ENCODE data around the gene CD302. TPM values are rescaled to one million over a fixed set of nuclear protein-coding genes. Genes with fewer than 3 reads are reported as not detected.
"Not testable (repeated sequence)": the region's sequence is repeated elsewhere in the genome, so short reads cannot be mapped to it uniquely, and the experiment has no call there.

The CD302 gene
- 10 to 100 TPM in 3 of 8 experiments, 1 to 10 TPM in 5; 1.0 to 41.8 (median 4.4) TPM for total RNA-seq

GRCh38 chr2:159797543-159798375, at the start of gene CD302:
Gene CD302 (minus strand): TSS chr2:159798208. CDS start chr2:159798198, 10 bp downstream.
- WGBS, 10 experiments, result 0 to 40% (median 11%) methylated on average over 1 to 13 of the region's 82 CpGs; no CpG with 5 or more reads in 4 of the 10 experiments
- no peak within 1 kb of the TSS for H3K27ac ChIP-seq
- ATAC-seq (replicated peaks in 6 of 8), result peak; percentile 63 to 88 (median 81)
- H3K4me1 ChIP-seq (replicated peaks in 1 of 2), result peaks cover 2 to 3% of the 10 kb centered on the region in 2 donors
- H3K4me3 ChIP-seq, result peak within 1 kb of the TSS; percentile 22 to 33 (median 32)
- in situ Hi-C loops (cut with MboI; ENCODE audit: low pct_unique_long_range_greater_than_20kb in 2 of 9, low sequenced_read_pairs in 9 of 9, unreplicated experiment in 9 of 9), result no loop called here

- no peak for ATAC-seq (replicated peaks in 6 of 8)
- H3K27ac ChIP-seq, result no peak overlapping the region
- in situ Hi-C loops (cut with MboI; ENCODE audit: low pct_unique_long_range_greater_than_20kb in 2 of 9, low sequenced_read_pairs in 9 of 9, unreplicated experiment in 9 of 9), result loop anchor here in 1 of 9 experiments (25.0 kb wide), 1 partner anchor 91 kb away; no protein-coding TSS in a partner anchor
- H3K4me1 ChIP-seq (replicated peaks in 1 of 2), result no peaks in the 10 kb centered on the region
- no peak overlapping the region for H3K4me3 ChIP-seq
- WGBS, 10 experiments, result 15 to 84% (median 46%) methylated on average over 2 of the region's 2 CpGs
Observed at GRCh38 chr2:159846564-159846963, 48.6 kb upstream of the CD302 start.

- H3K4me1 ChIP-seq (replicated peaks in 1 of 2), result no peaks in the 10 kb centered on the region
- in situ Hi-C loops (cut with MboI; ENCODE audit: low pct_unique_long_range_greater_than_20kb in 2 of 9, low sequenced_read_pairs in 9 of 9, unreplicated experiment in 9 of 9), result loop anchor here in 1 of 9 experiments (25.0 kb wide), 1 partner anchor 97 kb away; no protein-coding TSS in a partner anchor
- no peak overlapping the region for H3K27ac ChIP-seq
- 25 to 100% (median 71%) methylated on average over 1 to 5 of the region's 5 CpGs for WGBS, 10 experiments
- ATAC-seq (replicated peaks in 6 of 8), result peak in 1 of 8 experiments; percentile 35
- H3K4me3 ChIP-seq, result no peak overlapping the region
Observed at GRCh38 chr2:159840616-159841015, 42.6 kb upstream of the CD302 start.

- in situ Hi-C loops (cut with MboI; ENCODE audit: low pct_unique_long_range_greater_than_20kb in 2 of 9, low sequenced_read_pairs in 9 of 9, unreplicated experiment in 9 of 9), result loop anchor here in 1 of 9 experiments (25.0 kb wide), 1 partner anchor 104 kb away; no protein-coding TSS in a partner anchor
- H3K4me3 ChIP-seq, result no peak overlapping the region
- ATAC-seq (replicated peaks in 6 of 8), result no peak
- H3K4me1 ChIP-seq (replicated peaks in 1 of 2), result no peaks in the 10 kb centered on the region
- no peak overlapping the region for H3K27ac ChIP-seq
Observed at GRCh38 chr2:159832858-159833257, 34.9 kb upstream of the CD302 start.

- no peak for ATAC-seq (replicated peaks in 6 of 8)
- in situ Hi-C loops (cut with MboI; ENCODE audit: low pct_unique_long_range_greater_than_20kb in 2 of 9, low sequenced_read_pairs in 9 of 9, unreplicated experiment in 9 of 9), result loop anchor here in 1 of 9 experiments (25.0 kb wide), 1 partner anchor 105 kb away; no protein-coding TSS in a partner anchor
- Histone ChIP-seq H3K4me3 (no peak overlapping the region), H3K4me1 (replicated peaks in 1 of 2) (no peaks in the 10 kb centered on the region), H3K27ac (no peak overlapping the region)
- 60 to 100% (median 83%) methylated on average over 1 to 7 of the region's 7 CpGs; no CpG with 5 or more reads in 1 of the 10 experiments for WGBS, 10 experiments
Observed at GRCh38 chr2:159832026-159832425, 34.0 kb upstream of the CD302 start.

GRCh38 chr2:159829376-159829775, 31.4 kb upstream of the CD302 start:
- in situ Hi-C loops (cut with MboI; ENCODE audit: low pct_unique_long_range_greater_than_20kb in 2 of 9, low sequenced_read_pairs in 9 of 9, unreplicated experiment in 9 of 9), result loop anchor here in 1 of 9 experiments (25.0 kb wide), 1 partner anchor 108 kb away; no protein-coding TSS in a partner anchor
- WGBS, 10 experiments, result 50 to 100% (median 80%) methylated on average over 1 of the region's 1 CpG; no CpG with 5 or more reads in 1 of the 10 experiments
- no peak overlapping the region for H3K27ac ChIP-seq
- no peak for ATAC-seq (replicated peaks in 6 of 8)
- H3K4me1 ChIP-seq (replicated peaks in 1 of 2), result no peaks in the 10 kb centered on the region
- no peak overlapping the region for H3K4me3 ChIP-seq

GRCh38 chr2:159828738-159829137, 30.7 kb upstream of the CD302 start:
- ATAC-seq (replicated peaks in 6 of 8), result peak in 3 of 8 experiments; percentile 81 to 88 (median 85)
- 0 to 100% (median 55%) methylated on average over 1 to 2 of the region's 2 CpGs; no CpG with 5 or more reads in 2 of the 10 experiments for WGBS, 10 experiments
- Histone ChIP-seq H3K4me1 (replicated peaks in 1 of 2) (no peaks in the 10 kb centered on the region), H3K4me3 (no peak overlapping the region), H3K27ac (no peak overlapping the region)
- in situ Hi-C loops (cut with MboI; ENCODE audit: low pct_unique_long_range_greater_than_20kb in 2 of 9, low sequenced_read_pairs in 9 of 9, unreplicated experiment in 9 of 9), result loop anchor here in 1 of 9 experiments (25.0 kb wide), 1 partner anchor 109 kb away; no protein-coding TSS in a partner anchor

GRCh38 chr2:159822478-159822833, 24.4 kb upstream of the CD302 start:
- 80 to 100% (median 96%) methylated on average over 1 to 3 of the region's 4 CpGs; no CpG with 5 or more reads in 4 of the 10 experiments for WGBS, 10 experiments
- in situ Hi-C loops (cut with MboI; ENCODE audit: low pct_unique_long_range_greater_than_20kb in 2 of 9, low sequenced_read_pairs in 9 of 9, unreplicated experiment in 9 of 9); H3K4me1 ChIP-seq (replicated peaks in 1 of 2); ATAC-seq (replicated peaks in 6 of 8); H3K4me3 ChIP-seq; H3K27ac ChIP-seq: not testable (repeated sequence)

GRCh38 chr2:159821775-159822477, 23.9 kb upstream of the CD302 start:
- WGBS, 10 experiments, result 0 to 100% (median 92%) methylated on average over 1 to 7 of the region's 11 CpGs; no CpG with 5 or more reads in 3 of the 10 experiments
- in situ Hi-C loops (cut with MboI; ENCODE audit: low pct_unique_long_range_greater_than_20kb in 2 of 9, low sequenced_read_pairs in 9 of 9, unreplicated experiment in 9 of 9); H3K27ac ChIP-seq; H3K4me1 ChIP-seq (replicated peaks in 1 of 2); H3K4me3 ChIP-seq: not testable (repeated sequence)
- peak in 3 of 8 experiments; percentile 69 to 96 (median 83) for ATAC-seq (replicated peaks in 6 of 8)

- no peak for ATAC-seq (replicated peaks in 6 of 8)
- Histone ChIP-seq H3K4me3 (no peak overlapping the region), H3K27ac (no peak overlapping the region), H3K4me1 (replicated peaks in 1 of 2) (no peaks in the 10 kb centered on the region)
- WGBS, 10 experiments, result 68 to 100% (median 84%) methylated on average over 2 to 6 of the region's 6 CpGs
- in situ Hi-C loops (cut with MboI; ENCODE audit: low pct_unique_long_range_greater_than_20kb in 2 of 9, low sequenced_read_pairs in 9 of 9, unreplicated experiment in 9 of 9), result no loop called here
Observed at GRCh38 chr2:159818940-159819339, 20.9 kb upstream of the CD302 start.

- in situ Hi-C loops (cut with MboI; ENCODE audit: low pct_unique_long_range_greater_than_20kb in 2 of 9, low sequenced_read_pairs in 9 of 9, unreplicated experiment in 9 of 9), result no loop called here
- no peak overlapping the region for H3K27ac ChIP-seq
- no peak for ATAC-seq (replicated peaks in 6 of 8)
- no peak overlapping the region for H3K4me3 ChIP-seq
- 35 to 100% (median 90%) methylated on average over 1 of the region's 1 CpG; no CpG with 5 or more reads in 2 of the 10 experiments for WGBS, 10 experiments
- H3K4me1 ChIP-seq (replicated peaks in 1 of 2), result no peaks in the 10 kb centered on the region
Observed at GRCh38 chr2:159817283-159817682, 19.3 kb upstream of the CD302 start.

- ATAC-seq (replicated peaks in 6 of 8), result no peak
- Histone ChIP-seq H3K27ac (no peak overlapping the region), H3K4me3 (no peak overlapping the region), H3K4me1 (replicated peaks in 1 of 2) (no peaks in the 10 kb centered on the region)
- WGBS, 10 experiments, result 9 to 100% (median 82%) methylated on average over 2 to 4 of the region's 4 CpGs; no CpG with 5 or more reads in 1 of the 10 experiments
- in situ Hi-C loops (cut with MboI; ENCODE audit: low pct_unique_long_range_greater_than_20kb in 2 of 9, low sequenced_read_pairs in 9 of 9, unreplicated experiment in 9 of 9), result no loop called here
Observed at GRCh38 chr2:159811232-159811631, 13.2 kb upstream of the CD302 start.

GRCh38 chr2:159808032-159808425, 10.0 kb upstream of the CD302 start:
- no peaks in the 10 kb centered on the region for H3K4me1 ChIP-seq (replicated peaks in 1 of 2)
- H3K4me3 ChIP-seq, result no peak overlapping the region
- no peak overlapping the region for H3K27ac ChIP-seq
- ATAC-seq (replicated peaks in 6 of 8), result no peak
- 50 to 100% (median 80%) methylated on average over 2 to 5 of the region's 5 CpGs for WGBS, 10 experiments
- in situ Hi-C loops (cut with MboI; ENCODE audit: low pct_unique_long_range_greater_than_20kb in 2 of 9, low sequenced_read_pairs in 9 of 9, unreplicated experiment in 9 of 9), result no loop called here

Measured in motor neuron (in vitro differentiated cells).